GM12878 (cell line): ENCODE data around the gene ADAMTS16. TPM values are rescaled to one million over a fixed set of nuclear protein-coding genes. Genes with fewer than 3 reads are reported as not detected.

ENCODE experiments used
- ATAC-seq: fragments of 200-7000 bp; cut with Tn5 transposase; 3 replicates; pipeline ENCODE4 v1.9.1; 2020; ENCODE audit warnings: mild to moderate bottlenecking, moderate library complexity
- BruUV-seq: library from RNA; stranded (reverse); fragments of 400-500 nt; replicated peaks from 2 replicates; lab custom pipeline; 2021; lab: Mats Ljungman, UMichigan
- CTCF ChIA-PET: fragments of 300-600 bp; sonication (Branson Sonifier 250); formaldehyde crosslinking; extraction: SDS; loops from one replicate; lab custom pipeline; 2021; ENCODE audit warnings: inconsistent platforms; lab: Yijun Ruan, JAX
- POLR2A ChIA-PET: fragments of 350-600 bp; formaldehyde crosslinking; extraction: SDS; loops from one replicate; lab custom pipeline; 2021; ENCODE audit warnings: inconsistent platforms; lab: Charles Lee
- RAD21 ChIA-PET: fragments of 300-600 bp; sonication (Branson Sonifier 250); formaldehyde crosslinking; loops from one replicate; lab custom pipeline; 2023; ENCODE audit warnings: antibody characterized with exemption; ENCODE audit not compliant: unreplicated experiment; lab: Charles Lee
- SMC1A ChIA-PET: fragments of 300-600 bp; sonication (Branson Sonifier 250); formaldehyde crosslinking; loops from one replicate; lab custom pipeline; 2023; ENCODE audit not compliant: unreplicated experiment, uncharacterized antibody; lab: Charles Lee
- DNase-seq: peaks from one replicate; pipeline ENCODE4 v3.0.0-alpha.2; 2011; ENCODE audit warnings: low read depth, low spot score
- FAIRE-seq: peaks from 3 replicates; lab custom pipeline; 2011; peaks lifted over from hg19 to GRCh38; lab: Jason Lieb, UNC
- H2AFZ ChIP-seq: 2 replicates; pipeline ENCODE4 v1.6.0; 2011; ENCODE audit warnings: low read depth, low read length, control low read depth; ENCODE audit not compliant: control insufficient read depth
- H3K27ac ChIP-seq: 2 replicates; pipeline ENCODE4 v1.5.1; 2011; ENCODE audit warnings: control low read depth; ENCODE audit not compliant: control insufficient read depth, insufficient read depth
- H3K27me3 ChIP-seq, 2 experiments: replicated peaks in 1 of 2; 2 replicates each; pipeline versions ENCODE4 v1.6.0 to v1.6.1; 2011; ENCODE audit warnings: low read length in 1 of 2; ENCODE audit not compliant: control insufficient read depth in 2 of 2, insufficient read depth in 2 of 2
- H3K36me3 ChIP-seq, 2 experiments: 2 replicates each; pipeline ENCODE4 v1.5.1; 2011; ENCODE audit warnings: low read length in 1 of 2; ENCODE audit not compliant: control insufficient read depth in 2 of 2, insufficient read depth in 2 of 2
- H3K4me1 ChIP-seq: 2 replicates; pipeline ENCODE4 v1.6.1; 2011; ENCODE audit warnings: mild to moderate bottlenecking, low read length, moderate library complexity, mixed read lengths; ENCODE audit not compliant: control insufficient read depth, insufficient read depth
- H3K4me2 ChIP-seq: 2 replicates; pipeline ENCODE4 v1.6.0; 2011; ENCODE audit warnings: control low read depth; ENCODE audit not compliant: control insufficient read depth, insufficient read depth
- H3K4me3 ChIP-seq: fragments of 200-600 bp; sonication (generic); 2 replicates; pipeline ENCODE4 v1.5.1; 2016
- H3K79me2 ChIP-seq: 2 replicates; pipeline ENCODE4 v1.6.0; 2011; ENCODE audit warnings: low read length; ENCODE audit not compliant: control insufficient read depth, insufficient read depth
- H3K9ac ChIP-seq: 2 replicates; pipeline ENCODE4 v1.8.0; 2011; ENCODE audit warnings: low read length, control low read depth, mixed read lengths; ENCODE audit not compliant: control insufficient read depth, insufficient read depth
- H3K9me3 ChIP-seq: replicated peaks from 3 replicates; pipeline ENCODE4 v1.5.1; 2011; ENCODE audit warnings: mild to moderate bottlenecking, low read length; ENCODE audit not compliant: control insufficient read depth, insufficient read depth
- H4K20me1 ChIP-seq: 2 replicates; pipeline ENCODE4 v1.6.0; 2011; ENCODE audit not compliant: control insufficient read depth, insufficient read depth
- HCFC1 ChIP-seq: fragments of 150-350 bp; IDR thresholded peaks from 2 replicates; pipeline ENCODE4 v1.6.1; 2014; ENCODE audit warnings: low read length
- NFXL1 ChIP-seq: fragments of 450-650 bp; IDR thresholded peaks from 2 replicates; pipeline ENCODE4 v1.6.1; 2017; ENCODE audit warnings: antibody characterized with exemption, mild to moderate bottlenecking, borderline replicate concordance
- ZBED1 ChIP-seq: IDR thresholded peaks from 2 replicates; pipeline ENCODE4 v1.6.1; 2016; ENCODE audit warnings: borderline replicate concordance
- ZNF207 ChIP-seq: fragments of 450-650 bp; IDR thresholded peaks from 2 replicates; pipeline ENCODE4 v1.6.1; 2014; ENCODE audit warnings: antibody characterized with exemption, mild to moderate bottlenecking, borderline replicate concordance
- WGBS: methylation state at CpG from one replicate; pipeline ENCODE4 v1.1.6; 2016; ENCODE audit warnings: low lambda C conversion rate; ENCODE audit not compliant: insufficient replicate concordance, insufficient coverage; ENCODE audit errors: missing lambda C conversion rate; 5-methylcytosine and 5-hydroxymethylcytosine counted together
- in situ Hi-C: fragments of 300-500 bp; cut with MboI; formaldehyde crosslinking; loops from 9 replicates; pipeline ENCODE4 v1.14.3; 2018; ENCODE audit warnings: mixed read lengths
- intact Hi-C: fragments of 100-400 bp; cut with micrococcal nuclease; formaldehyde crosslinking; loops from one replicate; pipeline ENCODE4 v1.14.2; 2022; ENCODE audit not compliant: unreplicated experiment
- polyA plus RNA-seq, 11 experiments: library from polyadenylated mRNA; depleted of rRNA in 4 of 11; unstranded in 6 of 11; stranded (reverse) in 5 of 11; fragments of >200 nt; fragmentation: Nextera tagmentation in 4 of 11; fragmentation: Illumina TruSeq in 1 of 11; extraction: Ambion mirVana in 4 of 11; extraction: Trizol in 1 of 11; gene quantifications; 1 replicate in 1 of 11; 2 replicates in 10 of 11; pipeline versions ENCODE4 v1.2.1 to v1.2.3, GENCODE V29; 2011 to 2016; ENCODE audit warnings: inconsistent platforms in 2 of 11, missing spikeins in 2 of 11, low read depth in 1 of 11
- total RNA-seq, 4 experiments: library from RNA; depleted of rRNA in 3 of 4; stranded (reverse); fragments of >200 nt in 3 of 4; fragmentation: Illumina TruSeq in 1 of 4; extraction: Trizol in 1 of 4; gene quantifications; 2 replicates each; pipeline versions ENCODE4 v1.2.1 to v1.2.3, GENCODE V29; 2013 to 2021
- TF ChIP-seq, protein P1 (sequence below): fragments of 150-350 bp; IDR thresholded peaks from 2 replicates; pipeline ENCODE4 v1.6.1; 2016; ENCODE audit warnings: low read depth, low read length

ADAMTS16 gene
- total and polyA plus RNA-seq, 10 of the 15 experiments (the other 5 are each of a cell fraction or from before 2014, with no cell fraction given), result 0.04 TPM; not detected in 9

- POLR2A ChIA-PET, result no interaction called here
- Histone ChIP-seq H4K20me1 (no peaks in the 10 kb centered on the region), H3K27ac (no peak overlapping the region), H3K27me3 (no peaks in the 10 kb centered on the region), H3K4me2 (no peak overlapping the region), H3K4me3 (no peak overlapping the region), H3K9me3 (no peaks in the 10 kb centered on the region), H3K36me3 (no peaks in the 10 kb centered on the region), H3K4me1 (no peaks in the 10 kb centered on the region), H2AFZ (no peak overlapping the region)
- 35% methylated on average over 5 of the region's 5 CpGs for WGBS
- BruUV-seq, result no TSS peak
- RAD21 ChIA-PET, result no interaction called here
- intact Hi-C loops, result no loop called here
- CTCF ChIA-PET, result interaction anchor here (1.3 kb wide), 1 partner anchor 202 kb away, joined by 3 read pairs; no protein-coding TSS in a partner anchor
- no peak for TF ChIP-seq HCFC1
- TF ChIP-seq, protein P1, sequence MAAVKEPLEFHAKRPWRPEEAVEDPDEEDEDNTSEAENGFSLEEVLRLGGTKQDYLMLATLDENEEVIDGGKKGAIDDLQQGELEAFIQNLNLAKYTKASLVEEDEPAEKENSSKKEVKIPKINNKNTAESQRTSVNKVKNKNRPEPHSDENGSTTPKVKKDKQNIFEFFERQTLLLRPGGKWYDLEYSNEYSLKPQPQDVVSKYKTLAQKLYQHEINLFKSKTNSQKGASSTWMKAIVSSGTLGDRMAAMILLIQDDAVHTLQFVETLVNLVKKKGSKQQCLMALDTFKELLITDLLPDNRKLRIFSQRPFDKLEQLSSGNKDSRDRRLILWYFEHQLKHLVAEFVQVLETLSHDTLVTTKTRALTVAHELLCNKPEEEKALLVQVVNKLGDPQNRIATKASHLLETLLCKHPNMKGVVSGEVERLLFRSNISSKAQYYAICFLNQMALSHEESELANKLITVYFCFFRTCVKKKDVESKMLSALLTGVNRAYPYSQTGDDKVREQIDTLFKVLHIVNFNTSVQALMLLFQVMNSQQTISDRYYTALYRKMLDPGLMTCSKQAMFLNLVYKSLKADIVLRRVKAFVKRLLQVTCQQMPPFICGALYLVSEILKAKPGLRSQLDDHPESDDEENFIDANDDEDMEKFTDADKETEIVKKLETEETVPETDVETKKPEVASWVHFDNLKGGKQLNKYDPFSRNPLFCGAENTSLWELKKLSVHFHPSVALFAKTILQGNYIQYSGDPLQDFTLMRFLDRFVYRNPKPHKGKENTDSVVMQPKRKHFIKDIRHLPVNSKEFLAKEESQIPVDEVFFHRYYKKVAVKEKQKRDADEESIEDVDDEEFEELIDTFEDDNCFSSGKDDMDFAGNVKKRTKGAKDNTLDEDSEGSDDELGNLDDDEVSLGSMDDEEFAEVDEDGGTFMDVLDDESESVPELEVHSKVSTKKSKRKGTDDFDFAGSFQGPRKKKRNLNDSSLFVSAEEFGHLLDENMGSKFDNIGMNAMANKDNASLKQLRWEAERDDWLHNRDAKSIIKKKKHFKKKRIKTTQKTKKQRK, result no peak
- TF ChIP-seq ZBED1, result no peak
- no peak for TF ChIP-seq NFXL1
- TF ChIP-seq ZNF207, result no peak
- TF ChIP-seq, all 136 proteins: peak for 0
- H3K79me2 ChIP-seq, result no peaks in the 10 kb centered on the region
- H3K9ac ChIP-seq, result no peak overlapping the region
- FAIRE-seq (no peak), ATAC-seq (no peak), DNase-seq (no peak)
- SMC1A ChIA-PET, result no interaction called here
- in situ Hi-C loops, result no loop called here
Observed at GRCh38 chr5:5344606-5345005, 204.5 kb downstream of the ADAMTS16 start.
